ENCODE results near the gene LRRC36. TPM values are rescaled to one million over a fixed set of nuclear protein-coding genes. Genes with fewer than 3 reads are reported as not detected.
A peak's percentile ranks its signal among the peaks of the same experiment; 100 is the strongest.

The LRRC36 gene
- total and polyA plus RNA-seq, 10 donors, result 0.46 to 2.3 (median 0.74) TPM; not detected in 3

- 51 to 77% (median 61%) methylated on average over 12 of the region's 12 CpGs for WGBS, 5 donors
- peak overlapping the region in 2 of 8 donors; percentile 2 to 28 for H3K27ac ChIP-seq
These were observed 77.5 kb downstream of the LRRC36 start for GRCh38 chr16:67403976-67404555.

GRCh38 chr16:67404740-67405226 lies 78.2 kb downstream of the LRRC36 start:
- no peak for TF ChIP-seq POLR2AphosphoS5 (IDR thresholded peaks at IDR 0.05)
- TF ChIP-seq POLR2A (IDR thresholded peaks at IDR 0.05), result no peak
- TF ChIP-seq CTCF (IDR thresholded peaks at IDR 0.05 in 8 of 11, conservative IDR thresholded peaks at IDR 0.05 in 3 of 11), result no peak
- intact Hi-C loops (cut with DNase I; ENCODE audit: low total_unique reads), result loop anchor here (10.0 kb wide), 1 partner anchor 140 kb away; no protein-coding TSS in a partner anchor
- H3K4me3 ChIP-seq, result no peak overlapping the region
- peaks cover 0 to 23% (median 9%) of the 10 kb centered on the region in 6 donors for H3K4me1 ChIP-seq
- peaks cover 0 to 5% (median 0%) of the 10 kb centered on the region in 7 donors for H3K27me3 ChIP-seq (replicated peaks in 1 of 7)
- peak overlapping the region in 1 of 8 donors; percentile 28 for H3K27ac ChIP-seq
- DNase-seq, result no peak
- WGBS, 5 donors, result 83 to 94% (median 93%) methylated on average over 4 to 5 of the region's 5 CpGs
- H3K36me3 ChIP-seq, result no peaks in the 10 kb centered on the region
- no peaks in the 10 kb centered on the region for H3K9me3 ChIP-seq

More at GRCh38 chr16:67403976-67404555, 77.5 kb downstream of the LRRC36 start:
- H3K4me3 ChIP-seq, result no peak overlapping the region
- H3K9me3 ChIP-seq, result no peaks in the 10 kb centered on the region
- no peak for TF ChIP-seq POLR2A (IDR thresholded peaks at IDR 0.05)
- peak in 2 of 3 donors; percentile 24 to 27 for TF ChIP-seq POLR2AphosphoS5 (IDR thresholded peaks at IDR 0.05)
- H3K27me3 ChIP-seq (replicated peaks in 1 of 7), result peaks cover 0 to 13% (median 0%) of the 10 kb centered on the region in 7 donors
- intact Hi-C loops (cut with DNase I; ENCODE audit: low total_unique reads), result loop anchor here (10.0 kb wide), 1 partner anchor 139 kb away; no protein-coding TSS in a partner anchor
- H3K36me3 ChIP-seq, result no peaks in the 10 kb centered on the region
- DNase-seq, result no peak
- peaks cover 0 to 30% (median 15%) of the 10 kb centered on the region in 6 donors for H3K4me1 ChIP-seq

GRCh38 chr16:67405336-67405735 lies 78.7 kb downstream of the LRRC36 start:
- H3K27ac ChIP-seq, result no peak overlapping the region
- H3K4me3 ChIP-seq, result no peak overlapping the region
- DNase-seq, result no peak
- peaks cover 0 to 21% (median 8%) of the 10 kb centered on the region in 6 donors for H3K4me1 ChIP-seq
- WGBS, 5 donors, result 77 to 86% (median 79%) methylated on average over 7 to 8 of the region's 8 CpGs
- no peaks in the 10 kb centered on the region for H3K27me3 ChIP-seq (replicated peaks in 1 of 7)
- no peaks in the 10 kb centered on the region for H3K9me3 ChIP-seq
- H3K36me3 ChIP-seq, result no peaks in the 10 kb centered on the region
- TF ChIP-seq POLR2A (IDR thresholded peaks at IDR 0.05), result no peak
- no peak for TF ChIP-seq CTCF (IDR thresholded peaks at IDR 0.05 in 8 of 11, conservative IDR thresholded peaks at IDR 0.05 in 3 of 11)
- no peak for TF ChIP-seq POLR2AphosphoS5 (IDR thresholded peaks at IDR 0.05)
- intact Hi-C loops (cut with DNase I; ENCODE audit: low total_unique reads), result loop anchor here (10.0 kb wide), 1 partner anchor 141 kb away; no protein-coding TSS in a partner anchor

- Histone ChIP-seq H3K4me1 (peaks cover 0 to 21% (median 9%) of the 10 kb centered on the region in 6 donors), H3K27ac (peak overlapping the region in 4 of 8 donors; percentile 3 to 36 (median 14)), H3K27me3 (replicated peaks in 1 of 7) (no peaks in the 10 kb centered on the region), H3K36me3 (no peaks in the 10 kb centered on the region), H3K4me3 (no peak overlapping the region), H3K9me3 (no peaks in the 10 kb centered on the region)
- no peak for TF ChIP-seq POLR2AphosphoS5 (IDR thresholded peaks at IDR 0.05)
- TF ChIP-seq CTCF (IDR thresholded peaks at IDR 0.05 in 8 of 11, conservative IDR thresholded peaks at IDR 0.05 in 3 of 11), result no peak
- TF ChIP-seq POLR2A (IDR thresholded peaks at IDR 0.05), result no peak
- WGBS, 5 donors, result 65 to 94% (median 88%) methylated on average over 16 to 18 of the region's 18 CpGs
- DNase-seq, result no peak
- intact Hi-C loops (cut with DNase I; ENCODE audit: low total_unique reads), result loop anchor here (10.0 kb wide), 1 partner anchor 142 kb away; no protein-coding TSS in a partner anchor
These were observed 79.7 kb downstream of the LRRC36 start for GRCh38 chr16:67406111-67406971.
